ENCODE measurements around the gene AKR1A1. TPM values are rescaled to one million over a fixed set of nuclear protein-coding genes. Genes with fewer than 3 reads are reported as not detected.

The AKR1A1 gene
- total RNA-seq (2022; extraction: Qiagen RNA extraction; ENCODE audit: low read depth), result 68.9 to 80.7 TPM (median 80.2 TPM) in 5 replicates

DNA sequence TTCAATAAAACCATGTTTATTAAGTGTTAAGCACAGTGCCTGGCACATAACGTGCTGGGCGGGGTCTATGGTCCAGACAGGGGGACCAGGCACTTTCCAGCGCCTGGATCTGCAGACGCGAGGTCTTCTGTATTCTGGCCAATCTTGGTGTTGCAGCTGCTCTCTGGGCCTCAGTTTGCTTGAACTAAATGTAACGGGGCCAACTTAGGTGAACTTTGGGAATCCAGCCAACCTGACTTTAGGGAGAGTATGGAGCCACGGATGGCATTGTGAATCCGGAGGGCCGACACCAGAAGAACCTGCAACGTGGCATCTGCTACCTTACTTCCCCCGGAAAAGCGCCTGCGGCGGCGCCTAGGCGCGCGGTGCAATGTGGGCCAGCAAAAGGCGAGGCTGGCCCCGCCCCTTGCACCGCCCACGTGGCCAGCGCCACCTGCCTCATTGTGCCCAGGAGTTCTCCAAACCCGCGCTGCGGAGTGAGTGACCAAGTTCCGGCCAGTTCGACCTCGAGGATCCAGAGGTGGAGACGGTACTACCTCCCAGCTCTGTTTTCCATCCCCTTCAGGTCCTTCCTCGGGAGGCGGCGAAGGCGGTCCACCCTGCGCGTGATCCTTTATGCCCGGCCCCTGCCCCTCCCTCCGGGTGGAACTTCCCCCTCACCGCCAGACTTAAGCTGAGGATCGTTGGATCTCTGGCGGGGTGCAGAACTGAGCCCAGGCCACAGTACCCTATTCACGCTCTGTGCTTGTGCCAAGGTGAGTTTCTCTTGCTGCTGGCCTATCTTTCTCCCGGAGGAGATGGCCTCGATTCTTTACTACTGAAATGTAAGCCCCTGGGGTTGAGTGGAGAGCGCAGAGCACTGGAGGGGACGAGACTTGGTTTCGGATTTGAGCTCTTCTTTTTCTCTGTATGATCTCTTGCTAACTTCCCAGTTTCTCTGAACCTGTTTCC lies at the start of gene AKR1A1:
TSS of gene AKR1A1 (plus strand) at position 426 of the 951 bp plus-strand sequence. CDS start 10,969 bp downstream, outside the sequence.

DNA sequence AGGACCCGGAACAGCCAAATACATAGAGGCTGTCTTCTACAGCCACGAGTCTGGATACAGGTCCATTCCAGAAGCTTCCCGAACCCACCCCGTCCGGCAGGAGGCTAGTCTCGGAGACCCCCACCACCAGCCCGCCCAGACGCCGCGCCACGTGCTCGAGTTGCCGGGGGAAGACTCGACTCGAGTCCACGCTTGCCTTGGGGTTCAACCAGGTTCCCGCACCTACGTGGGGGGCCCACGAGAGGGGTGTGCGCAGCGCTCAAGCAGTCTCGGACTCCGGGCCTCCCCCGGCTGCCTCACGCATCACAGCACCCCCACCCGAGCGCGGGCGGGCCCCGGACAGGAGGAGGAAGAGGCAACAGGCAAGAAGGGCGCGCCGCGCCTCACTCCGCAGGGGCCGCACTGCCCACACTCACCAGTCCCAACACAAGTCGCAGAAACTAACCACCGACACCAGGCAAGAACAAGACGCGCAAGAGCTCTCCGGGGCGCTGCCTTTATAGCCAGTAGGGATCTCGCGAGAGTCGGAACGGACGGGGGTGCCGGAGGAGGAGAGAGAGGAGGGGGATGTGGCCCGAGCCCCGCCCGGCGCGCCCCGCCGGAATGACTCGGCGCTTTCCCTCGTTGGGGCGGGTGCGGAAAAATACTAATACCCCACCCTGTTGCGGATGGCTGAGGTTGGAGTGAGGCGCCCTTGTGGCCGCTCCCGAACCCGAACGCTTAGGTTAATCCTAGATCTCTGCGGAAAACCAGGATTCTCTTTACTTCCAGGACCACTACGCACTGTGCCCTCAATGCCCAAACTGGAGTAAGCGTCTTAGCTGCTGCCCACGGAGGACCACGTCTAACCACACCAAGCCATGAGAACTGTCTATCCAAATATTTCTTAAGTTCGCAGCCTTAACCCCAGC lies 29.0 kb upstream of the AKR1A1 start, which contains the start of gene PRDX1:
TSS of gene PRDX1 (minus strand) at position 472 of the 911 bp plus-strand sequence. CDS start 2,841 bp downstream, outside the sequence.

DNA sequence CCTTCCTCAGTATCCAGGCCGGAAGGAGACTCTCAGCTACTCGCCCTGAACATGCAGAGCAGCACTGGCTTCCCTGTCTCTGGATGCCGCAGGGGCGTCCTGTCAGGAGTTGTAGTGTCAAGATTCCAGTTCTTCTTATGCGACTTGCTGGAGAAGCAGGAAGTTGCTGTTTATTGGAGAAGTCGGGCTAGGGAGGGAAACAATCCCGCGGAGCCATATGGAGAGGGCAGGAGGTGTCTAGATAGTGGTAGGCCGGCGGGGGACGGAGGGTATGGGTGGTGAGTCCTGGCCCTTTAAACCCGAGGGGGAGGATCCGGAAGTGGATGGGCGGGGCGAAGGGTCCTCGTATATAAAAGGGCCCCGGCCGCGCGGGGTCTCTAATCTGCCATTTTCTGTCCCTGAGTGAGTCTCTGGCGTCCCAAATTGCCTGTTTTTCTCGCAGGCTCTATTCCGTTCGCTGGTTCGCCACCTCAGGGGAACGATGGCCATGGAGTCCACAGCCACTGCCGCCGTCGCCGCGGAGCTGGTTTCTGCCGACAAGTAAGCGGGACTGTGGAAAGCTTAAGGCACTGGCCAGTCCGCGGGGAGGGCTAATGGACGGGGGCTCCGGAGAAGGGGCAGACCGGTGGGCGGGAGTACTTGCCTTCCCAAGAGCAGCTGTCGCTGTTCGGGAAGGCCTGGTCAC lies 33.2 kb downstream of the AKR1A1 start, which contains the start of gene NASP:
TSS of gene NASP (plus strand) at position 376 of the 685 bp plus-strand sequence. CDS start at position 482, 106 bp downstream.

Other genes with a start within 250 kb of the AKR1A1 start
- 3.2 to 4.5 TPM (median 4.0 TPM) in 5 replicates for gene HPDL, start 223.9 kb upstream of the AKR1A1 start, total RNA-seq (2022; extraction: Qiagen RNA extraction; ENCODE audit: low read depth)
- 12.5 to 13.6 TPM (median 12.9 TPM) in 5 replicates for gene TOE1, start 210.7 kb upstream of the AKR1A1 start, total RNA-seq (2022; extraction: Qiagen RNA extraction; ENCODE audit: low read depth)
- 7.6 to 9.6 TPM (median 9.2 TPM) in 5 replicates for gene MUTYH, start 210.4 kb upstream of the AKR1A1 start, total RNA-seq (2022; extraction: Qiagen RNA extraction; ENCODE audit: low read depth)
- 0.14 to 0.30 TPM (median 0.24 TPM) in 5 replicates for gene TESK2, start 59.7 kb upstream of the AKR1A1 start, total RNA-seq (2022; extraction: Qiagen RNA extraction; ENCODE audit: low read depth)
- 1.6 to 2.5 TPM (median 1.8 TPM) in 5 replicates for gene CCDC163, start 50.8 kb upstream of the AKR1A1 start, total RNA-seq (2022; extraction: Qiagen RNA extraction; ENCODE audit: low read depth)
- gene MMACHC, start 50.5 kb upstream of the AKR1A1 start, total RNA-seq (2022; extraction: Qiagen RNA extraction; ENCODE audit: low read depth), result 1.8 to 2.6 TPM (median 1.9 TPM) in 5 replicates
- 1,997 to 2,230 TPM (median 2,009 TPM) in 5 replicates for gene PRDX1, start 28.9 kb upstream of the AKR1A1 start, total RNA-seq (2022; extraction: Qiagen RNA extraction; ENCODE audit: low read depth)
- gene NASP, start 33.2 kb downstream of the AKR1A1 start, total RNA-seq (2022; extraction: Qiagen RNA extraction; ENCODE audit: low read depth), result 110 to 142 TPM (median 114 TPM) in 5 replicates
- gene CCDC17, start 73.2 kb downstream of the AKR1A1 start, total RNA-seq (2022; extraction: Qiagen RNA extraction; ENCODE audit: low read depth), result 0.23 to 0.50 TPM (median 0.42 TPM) in 5 replicates
- gene GPBP1L1, start 135.7 kb downstream of the AKR1A1 start, total RNA-seq (2022; extraction: Qiagen RNA extraction; ENCODE audit: low read depth), result 30.3 to 43.5 TPM (median 36.6 TPM) in 5 replicates
- gene TMEM69, start 137.4 kb downstream of the AKR1A1 start, total RNA-seq (2022; extraction: Qiagen RNA extraction; ENCODE audit: low read depth), result 18.7 to 21.2 TPM (median 19.7 TPM) in 5 replicates
- gene IPP, start 199.8 kb downstream of the AKR1A1 start, total RNA-seq (2022; extraction: Qiagen RNA extraction; ENCODE audit: low read depth), result 3.1 to 5.3 TPM (median 4.4 TPM) in 5 replicates